DMS153 treated with DMSO at 0.1 percent for 48 hours (cell line): Measurements from ENCODE around the gene CCDC136.

Source experiments
- DNase-seq: peaks from one replicate; lab custom pipeline; 2025; ENCODE audit not compliant: unreplicated experiment; lab: John Stamatoyannopoulos, UW

Gene CCDC136

GRCh38 chr7:128830231-128831177 lies 38.7 kb downstream of the CCDC136 start, which contains the start of gene FLNC:
TSS of gene FLNC (plus strand) at chr7:128830406. CDS start at chr7:128830638, 232 bp downstream.
- DNase-seq = no peak

DNA sequence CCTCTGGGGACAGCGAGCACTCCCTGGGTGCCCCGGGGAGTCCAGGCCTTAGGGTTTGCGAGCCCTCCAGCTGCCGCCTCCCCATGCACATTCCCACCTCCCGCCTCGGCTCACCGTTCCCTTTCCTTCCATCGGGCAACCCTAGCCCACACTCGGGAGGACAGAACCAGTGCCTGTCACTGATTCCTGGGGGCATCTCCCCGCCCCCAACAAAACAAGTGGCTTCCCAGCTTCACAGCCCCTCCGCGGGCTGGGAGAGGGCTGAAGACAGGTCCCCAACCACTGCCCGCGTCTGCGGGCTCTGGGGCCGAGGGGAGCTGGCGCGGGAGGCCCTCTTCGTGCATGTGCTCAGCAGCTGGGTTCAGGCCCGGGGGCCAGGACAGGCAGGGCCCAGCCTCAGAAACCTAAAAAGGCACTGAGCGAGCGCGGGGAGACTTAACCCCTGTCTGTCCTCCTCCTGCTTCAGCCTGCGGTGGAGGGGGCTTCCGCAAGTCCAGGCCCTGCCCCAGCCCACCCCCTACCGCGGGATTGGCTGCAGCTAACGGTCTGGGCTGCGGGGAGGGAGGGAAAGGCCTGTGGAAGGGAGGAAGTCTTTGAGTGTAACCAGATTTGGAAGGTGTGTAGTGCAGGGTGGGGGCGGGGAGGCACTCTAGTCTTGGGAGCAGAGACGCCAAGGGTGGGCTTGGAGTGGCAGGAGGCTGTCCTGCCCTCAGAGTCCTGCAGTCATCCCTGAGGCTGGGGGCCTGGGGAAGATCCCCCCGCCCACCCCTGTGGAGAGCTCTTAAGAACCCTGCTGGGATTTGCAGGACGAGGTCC lies 39.6 kb downstream of the CCDC136 start:
- no peak for DNase-seq

DNA sequence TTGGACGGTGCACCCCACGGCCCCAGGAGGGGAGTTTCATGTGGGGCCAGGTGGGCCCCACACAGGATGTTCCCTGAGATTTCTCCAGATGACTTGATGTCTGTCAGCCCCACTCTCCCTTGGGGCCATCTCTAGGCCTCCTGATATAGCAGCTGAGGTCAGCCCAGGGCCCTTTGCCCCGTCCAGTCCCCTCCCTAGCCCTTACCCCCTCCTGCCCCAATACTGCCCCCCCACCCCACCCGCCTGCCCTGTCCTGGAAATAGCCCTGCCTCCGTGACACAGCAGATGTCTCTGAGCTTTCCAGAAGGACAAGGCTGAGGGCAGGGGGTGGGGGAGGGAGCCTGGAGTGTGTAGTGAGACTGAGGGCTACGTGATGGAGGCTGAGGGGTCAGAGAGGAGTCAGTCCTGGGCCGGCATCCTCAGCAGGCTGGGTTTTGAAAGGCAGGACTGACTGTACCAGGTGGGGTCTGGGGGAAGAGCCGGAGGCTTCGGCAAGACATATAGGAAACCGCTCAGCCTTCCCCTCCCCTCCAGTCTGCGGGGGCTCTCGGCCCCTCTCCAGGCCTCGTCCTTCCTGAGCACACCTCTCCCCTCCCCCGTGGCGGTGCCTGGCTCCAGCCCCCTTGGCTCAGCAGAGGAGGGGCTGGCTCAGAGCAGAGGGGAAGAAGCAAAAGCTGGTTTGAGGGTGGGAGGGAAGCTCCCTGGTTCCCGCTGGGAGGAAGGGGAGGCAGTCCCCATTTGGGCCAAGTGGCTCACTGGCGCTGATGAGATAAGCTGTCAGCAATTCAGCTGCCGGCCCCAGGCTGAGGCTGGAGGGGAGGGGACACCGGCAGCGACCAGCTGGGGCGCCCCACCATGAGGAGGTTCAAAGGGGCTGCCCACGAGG lies 40.5 kb downstream of the CCDC136 start:
- no peak for DNase-seq

DNA sequence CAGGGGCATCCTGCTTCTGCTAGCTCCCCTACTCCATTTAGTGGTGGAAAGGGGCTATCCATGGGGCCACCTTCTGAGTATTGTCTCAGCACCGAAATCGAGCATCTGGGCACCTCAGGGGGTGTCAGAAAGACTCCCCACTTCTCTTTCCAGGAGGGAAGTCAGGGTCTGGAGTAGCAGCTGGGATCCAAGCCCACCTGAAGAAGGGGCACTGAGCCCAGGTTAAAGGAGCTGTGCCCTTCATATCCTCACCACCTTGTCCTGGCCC lies 41.0 kb downstream of the CCDC136 start:
- DNase-seq = no peak

DNA sequence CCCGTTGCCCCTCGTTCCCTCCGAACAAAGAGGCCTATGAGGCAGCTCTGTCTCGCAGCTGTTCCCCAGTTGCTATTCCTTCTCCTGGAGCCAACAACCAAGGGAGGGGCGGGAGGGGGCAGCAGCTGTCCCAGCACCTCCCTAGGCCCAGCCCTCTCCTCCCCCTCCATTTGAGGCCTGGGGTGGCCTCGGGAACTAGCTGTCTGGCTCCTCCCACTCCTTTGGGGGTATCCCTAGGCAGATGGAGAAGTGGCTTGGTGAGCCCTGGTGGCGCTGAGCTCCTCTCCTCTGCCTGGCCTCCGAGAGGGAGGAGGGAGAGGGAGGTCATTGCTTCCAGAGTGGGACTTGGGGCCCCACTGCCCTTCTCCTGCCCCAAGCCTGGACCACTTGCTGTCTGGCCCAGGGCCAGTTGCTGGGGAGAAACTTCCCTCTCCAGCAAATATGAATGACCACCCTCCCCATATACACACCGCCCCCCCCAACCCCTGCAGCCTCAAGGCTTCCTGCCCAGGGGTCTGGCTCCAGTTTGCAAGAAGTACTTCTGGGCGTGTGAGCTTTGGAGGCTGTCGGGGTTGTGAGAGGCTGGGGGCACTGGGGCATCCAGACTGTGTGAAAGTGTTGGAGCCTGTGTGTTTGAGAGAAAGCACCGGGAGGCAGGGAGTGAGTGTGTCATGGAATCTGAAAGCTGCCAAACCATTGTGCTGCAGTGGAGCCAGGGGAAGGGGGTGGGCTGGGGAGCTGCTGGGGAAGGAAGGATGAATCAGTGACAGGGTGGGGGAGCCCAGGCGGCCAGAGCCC lies 41.6 kb downstream of the CCDC136 start:
- DNase-seq = no peak

GRCh38 chr7:128833946-128834325 lies 42.2 kb downstream of the CCDC136 start:
- no peak for DNase-seq

DNA sequence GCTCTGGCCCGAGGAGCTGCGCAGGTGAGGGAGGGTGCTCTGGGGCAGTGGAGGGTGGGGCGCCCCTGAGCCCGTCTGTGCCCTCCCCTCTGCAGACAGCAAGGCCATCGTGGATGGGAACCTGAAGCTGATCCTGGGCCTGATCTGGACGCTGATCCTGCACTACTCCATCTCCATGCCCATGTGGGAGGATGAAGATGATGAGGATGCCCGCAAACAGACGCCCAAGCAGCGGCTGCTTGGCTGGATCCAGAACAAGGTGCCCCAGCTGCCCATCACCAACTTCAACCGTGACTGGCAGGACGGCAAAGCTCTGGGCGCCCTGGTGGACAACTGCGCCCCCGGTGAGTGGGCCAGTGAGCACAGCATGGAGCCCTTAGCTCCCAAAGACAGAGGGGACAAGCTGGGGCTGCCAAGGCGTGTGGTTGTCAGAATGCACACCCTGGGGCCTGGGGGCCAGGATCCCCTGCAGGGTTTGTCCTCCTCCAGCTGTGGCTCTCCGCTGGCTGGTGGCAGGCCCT lies 43.5 kb downstream of the CCDC136 start:
- DNase-seq = no peak

DNA sequence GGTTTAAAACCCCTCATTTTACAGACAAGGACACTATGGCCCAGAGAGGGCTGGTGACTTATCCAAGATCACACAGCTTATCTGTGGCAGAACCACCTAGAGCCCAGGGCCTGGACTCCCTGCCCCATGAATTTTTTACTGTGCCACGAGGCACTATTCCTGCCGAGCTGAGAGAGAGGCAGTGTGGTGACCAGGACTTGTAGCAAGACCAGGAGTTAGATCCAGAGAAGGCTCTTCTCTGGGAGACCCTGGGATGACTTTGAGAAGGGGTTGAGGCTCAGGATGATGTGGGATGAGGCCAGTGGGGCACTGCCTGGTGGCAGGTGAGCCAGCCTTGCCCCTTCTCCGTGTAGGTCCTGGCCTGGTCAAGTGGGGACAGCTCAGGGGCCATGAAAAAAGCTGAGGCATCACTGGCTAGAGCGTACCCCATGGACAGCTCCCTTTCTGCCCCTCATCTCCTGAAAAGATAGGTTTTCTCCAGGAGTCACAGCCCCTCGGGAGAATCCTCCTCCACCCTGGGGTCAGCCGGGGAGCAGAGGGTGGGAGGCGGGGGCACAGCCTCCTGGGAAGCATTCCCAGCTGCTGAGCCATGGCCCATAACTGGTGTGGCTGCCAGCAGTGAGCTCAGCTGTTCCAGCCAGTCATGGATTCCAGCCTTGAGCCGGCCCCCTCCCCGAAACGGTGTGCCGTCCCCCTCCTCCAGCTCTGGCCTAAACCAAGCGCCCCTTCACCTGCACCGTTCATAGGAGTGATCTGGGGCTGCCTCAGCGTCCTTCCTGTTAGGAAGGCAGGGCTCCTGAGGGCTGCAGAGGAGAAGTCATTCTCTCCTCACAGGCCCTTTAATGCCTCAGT lies 44.2 kb downstream of the CCDC136 start:
- DNase-seq = no peak

GRCh38 chr7:128836729-128837348 lies 45.1 kb downstream of the CCDC136 start:
- no peak for DNase-seq

- DNase-seq = no peak
Measured at GRCh38 chr7:128837521-128837921, 45.8 kb downstream of the CCDC136 start.

GRCh38 chr7:128838109-128838779 lies 46.5 kb downstream of the CCDC136 start:
- no peak for DNase-seq

- no peak for DNase-seq
Measured at GRCh38 chr7:128838981-128839731, 47.4 kb downstream of the CCDC136 start.

- DNase-seq = no peak
Measured at GRCh38 chr7:128839751-128840177, 48.0 kb downstream of the CCDC136 start.

DNA sequence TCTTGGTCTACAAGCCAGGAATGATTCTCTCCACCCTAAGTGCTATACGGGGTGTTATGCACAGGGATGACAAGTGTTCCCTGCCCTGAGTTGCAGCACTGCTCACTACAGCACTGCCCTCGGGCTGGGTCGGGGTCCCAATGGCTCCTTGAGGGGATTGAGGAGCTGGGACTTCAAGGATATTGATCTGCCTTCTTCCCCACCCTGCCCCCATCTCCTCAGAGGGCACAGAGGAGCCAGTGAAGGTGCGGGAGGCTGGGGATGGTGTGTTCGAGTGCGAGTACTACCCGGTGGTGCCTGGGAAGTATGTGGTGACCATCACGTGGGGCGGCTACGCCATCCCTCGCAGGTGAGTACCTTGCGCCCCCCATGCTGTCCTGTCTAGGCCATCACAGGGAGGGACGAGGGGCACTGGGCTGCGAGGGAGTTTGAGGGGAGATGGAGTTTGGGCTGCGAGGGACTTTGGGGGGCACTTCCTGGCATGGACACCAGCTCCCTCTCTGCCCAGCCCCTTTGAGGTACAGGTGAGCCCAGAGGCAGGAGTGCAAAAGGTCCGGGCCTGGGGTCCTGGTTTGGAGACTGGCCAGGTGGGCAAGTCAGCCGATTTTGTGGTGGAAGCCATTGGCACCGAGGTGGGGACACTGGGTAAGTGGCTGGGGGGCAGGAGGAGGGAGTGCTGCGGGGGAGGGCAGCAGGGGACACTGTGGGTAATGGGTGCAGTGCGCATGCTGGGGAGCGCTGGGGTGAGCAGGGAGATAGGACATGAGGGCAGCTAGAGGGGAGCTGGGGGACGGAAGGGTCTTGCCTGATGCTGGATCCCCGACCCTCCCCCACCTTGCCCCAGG lies 48.8 kb downstream of the CCDC136 start:
- no peak for DNase-seq

DNA sequence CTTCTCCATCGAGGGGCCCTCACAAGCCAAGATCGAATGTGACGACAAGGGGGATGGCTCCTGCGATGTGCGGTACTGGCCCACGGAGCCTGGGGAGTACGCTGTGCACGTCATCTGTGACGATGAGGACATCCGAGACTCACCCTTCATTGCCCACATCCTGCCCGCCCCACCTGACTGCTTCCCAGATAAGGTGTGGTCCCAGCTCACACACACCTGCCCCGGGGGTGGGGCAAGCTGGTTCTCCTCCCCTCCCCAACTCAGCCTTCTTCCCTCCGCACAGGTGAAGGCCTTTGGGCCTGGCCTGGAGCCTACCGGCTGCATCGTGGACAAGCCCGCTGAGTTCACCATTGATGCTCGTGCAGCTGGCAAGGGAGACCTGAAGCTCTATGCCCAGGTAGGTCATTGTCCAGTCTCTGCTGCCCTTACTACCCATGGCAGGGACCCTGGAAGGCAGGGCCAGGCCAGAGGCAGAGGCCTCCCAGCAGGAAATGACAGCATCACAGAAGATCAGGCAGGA lies 49.5 kb downstream of the CCDC136 start:
- DNase-seq = no peak

DNA sequence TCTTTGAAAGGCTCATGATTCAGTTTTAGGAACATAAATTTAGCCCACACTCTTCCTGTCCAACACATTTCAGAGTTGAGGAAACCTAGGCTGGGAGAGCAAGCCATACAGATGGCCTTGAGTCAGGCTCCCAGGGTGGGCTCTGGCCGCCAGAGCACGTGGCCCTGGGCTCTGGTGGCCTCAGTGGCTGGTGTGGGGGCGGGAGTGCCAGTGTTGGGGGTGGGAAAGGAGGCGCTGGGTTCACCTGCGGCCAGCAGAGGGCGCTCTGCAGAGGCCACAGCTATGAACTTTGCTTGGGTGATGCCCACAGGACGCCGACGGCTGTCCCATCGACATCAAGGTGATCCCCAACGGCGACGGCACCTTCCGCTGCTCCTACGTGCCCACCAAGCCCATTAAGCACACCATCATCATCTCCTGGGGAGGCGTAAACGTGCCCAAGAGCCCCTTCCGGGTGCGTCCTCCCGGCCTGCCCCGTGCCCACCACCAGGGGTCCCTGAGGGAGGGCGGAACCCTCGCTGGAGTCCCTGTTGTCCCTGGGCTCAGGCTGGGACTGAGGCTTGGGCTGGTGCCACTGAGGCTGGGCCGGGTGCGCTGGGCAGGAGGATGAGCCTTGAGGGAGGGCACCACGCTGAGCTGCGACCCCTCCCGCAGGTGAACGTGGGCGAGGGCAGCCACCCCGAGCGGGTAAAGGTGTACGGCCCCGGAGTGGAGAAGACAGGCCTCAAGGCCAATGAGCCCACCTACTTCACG lies 50.3 kb downstream of the CCDC136 start:
- DNase-seq = peak; percentile 47
